ENCODE data around the gene VIT. TPM values are rescaled to one million over a fixed set of nuclear protein-coding genes. Genes with fewer than 3 reads are reported as not detected.

The VIT gene
- polyA plus RNA-seq, 1 of the 3 experiments (the other 2 are of a cell fraction) = not detected

- ChIA-PET CTCF (interaction anchor here (0.5 to 2.1 kb wide), 6 partner anchors 10 to 99 kb away, joined by 3 to 6 read pairs (median 3); no protein-coding TSS in a partner anchor), POLR2A (no interaction called here)
- DNase-seq = no peak
- peaks cover 26% of the 10 kb centered on the region; the same call in 1 of the 2 replicates for H3K27me3 ChIP-seq (ENCODE audit: insufficient read depth)
- H2AFZ ChIP-seq (ENCODE audit: low read depth) = no peak overlapping the region
- H3K4me1 ChIP-seq (ENCODE audit: control insufficient read depth in 1 of 2, insufficient read depth in 2 of 2, low read depth in 1 of 2, low read length in 1 of 2) = no peaks in the 10 kb centered on the region; a peak in 1 of 4 replicates
- no peak overlapping the region for H3K9ac ChIP-seq
- H3K79me2 ChIP-seq (ENCODE audit: insufficient read depth) = no peaks in the 10 kb centered on the region
- no peaks in the 10 kb centered on the region for H3F3A ChIP-seq (replicated peaks; ENCODE audit: insufficient read depth)
- no peak overlapping the region for H3K4me3 ChIP-seq (ENCODE audit: low read depth in 2 of 2, low read length in 1 of 2)
- H3K27ac ChIP-seq (ENCODE audit: low read depth in 2 of 2, low read length in 1 of 2) = no peak overlapping the region
- TF ChIP-seq TEAD4 (IDR thresholded peaks at IDR 0.05; ENCODE audit: borderline replicate concordance, insufficient read depth) = no peak
- no peak for TF ChIP-seq SIN3A (IDR thresholded peaks at IDR 0.05; ENCODE audit: borderline replicate concordance, low read depth, low read length)
- no peak for TF ChIP-seq MAX (IDR thresholded peaks at IDR 0.05; ENCODE audit: low read depth)
- no peak for TF ChIP-seq RFX5 (IDR thresholded peaks at IDR 0.05; ENCODE audit: low read length)
- TF ChIP-seq RCOR1 (IDR thresholded peaks at IDR 0.05; ENCODE audit: low read length) = no peak
- no peak for TF ChIP-seq EZH2phosphoT487 (IDR thresholded peaks at IDR 0.05; ENCODE audit: borderline replicate concordance, low read depth)
- TF ChIP-seq NRF1 (IDR thresholded peaks at IDR 0.05; ENCODE audit: low read depth, low read length) = no peak
- no peak for TF ChIP-seq ELF1 (IDR thresholded peaks at IDR 0.05)
- no peak for TF ChIP-seq CHD2 (IDR thresholded peaks at IDR 0.05; ENCODE audit: low read length, partially characterized antibody)
- TF ChIP-seq PBX3 (IDR thresholded peaks at IDR 0.05) = no peak
- TF ChIP-seq GABPA (IDR thresholded peaks at IDR 0.05; ENCODE audit: low read depth) = no peak
- TF ChIP-seq YY1 (IDR thresholded peaks at IDR 0.05; ENCODE audit: low read depth) = no peak
- no peaks in the 10 kb centered on the region for H4K20me1 ChIP-seq (ENCODE audit: insufficient read depth)
- no peaks in the 10 kb centered on the region for H3K9me2 ChIP-seq
- no peak overlapping the region for H3K4me2 ChIP-seq
- no peaks in the 10 kb centered on the region for H3K9me3 ChIP-seq
- 39% methylated on average over 9 of the region's 9 CpGs for WGBS (ENCODE audit: low lambda C conversion rate)
- no peaks in the 10 kb centered on the region for H3K36me3 ChIP-seq (replicated peaks in 1 of 2; ENCODE audit: control insufficient read depth in 1 of 2, insufficient read depth in 2 of 2, low read length in 1 of 2)
These were observed 66.4 kb downstream of the VIT start for GRCh38 chr2:36762764-36763490.

- H2AFZ ChIP-seq (ENCODE audit: low read depth) = no peak overlapping the region
- no peaks in the 10 kb centered on the region for H3K9me2 ChIP-seq
- no peak overlapping the region for H3K4me2 ChIP-seq
- POLR2A ChIA-PET = no interaction called here
- 56% methylated on average over 2 of the region's 2 CpGs for WGBS (ENCODE audit: low lambda C conversion rate)
- no peaks in the 10 kb centered on the region for H3K9me3 ChIP-seq
- no peak overlapping the region for H3K27ac ChIP-seq (ENCODE audit: low read depth in 2 of 2, low read length in 1 of 2)
- H3K36me3 ChIP-seq (replicated peaks in 1 of 2; ENCODE audit: control insufficient read depth in 1 of 2, insufficient read depth in 2 of 2, low read length in 1 of 2) = no peaks in the 10 kb centered on the region
- no peaks in the 10 kb centered on the region for H3F3A ChIP-seq (replicated peaks; ENCODE audit: insufficient read depth)
- no peaks in the 10 kb centered on the region for H4K20me1 ChIP-seq (ENCODE audit: insufficient read depth)
- DNase-seq = no peak
- no peaks in the 10 kb centered on the region for H3K79me2 ChIP-seq (ENCODE audit: insufficient read depth)
- CTCF ChIA-PET = interaction anchor here (5.8 to 7.2 kb wide), 2 partner anchors 10 to 16 kb away, joined by 27 to 78 read pairs; no protein-coding TSS in a partner anchor
- no peak overlapping the region for H3K9ac ChIP-seq
- no peak overlapping the region for H3K4me3 ChIP-seq (ENCODE audit: low read depth in 2 of 2, low read length in 1 of 2)
- H3K4me1 ChIP-seq (ENCODE audit: control insufficient read depth in 1 of 2, insufficient read depth in 2 of 2, low read depth in 1 of 2, low read length in 1 of 2) = no peaks in the 10 kb centered on the region
- H3K27me3 ChIP-seq (ENCODE audit: insufficient read depth) = peaks cover 9% of the 10 kb centered on the region; the same call in 1 of the 2 replicates
- TF ChIP-seq EP300 (IDR thresholded peaks at IDR 0.05; ENCODE audit: borderline replicate concordance in 1 of 2, low read depth in 1 of 2, low read length in 1 of 2) = no peak
- TF ChIP-seq RXRA (IDR thresholded peaks at IDR 0.05; ENCODE audit: borderline replicate concordance, low read depth) = no peak
- TF ChIP-seq EZH2phosphoT487 (IDR thresholded peaks at IDR 0.05; ENCODE audit: borderline replicate concordance, low read depth) = no peak
- no peak for TF ChIP-seq GABPA (IDR thresholded peaks at IDR 0.05; ENCODE audit: low read depth)
- TF ChIP-seq FOXJ3 (CRISPR knock-in tag; IDR thresholded peaks at IDR 0.05) = no peak
- TF ChIP-seq FOXM1 (IDR thresholded peaks at IDR 0.05; ENCODE audit: low read depth) = no peak
- no peak for TF ChIP-seq USF1 (IDR thresholded peaks at IDR 0.05; ENCODE audit: borderline replicate concordance, low read depth)
- TF ChIP-seq CHD2 (IDR thresholded peaks at IDR 0.05; ENCODE audit: low read length, partially characterized antibody) = no peak
- no peak for TF ChIP-seq GATA2 (CRISPR knock-in tag; IDR thresholded peaks at IDR 0.05)
- no peak for TF ChIP-seq USF2 (IDR thresholded peaks at IDR 0.05; ENCODE audit: borderline replicate concordance, low read depth, low read length)
- TF ChIP-seq ELF1 (IDR thresholded peaks at IDR 0.05) = no peak
- no peak for TF ChIP-seq TEAD4 (IDR thresholded peaks at IDR 0.05; ENCODE audit: borderline replicate concordance, insufficient read depth)
- no peak for TF ChIP-seq TAF1 (IDR thresholded peaks at IDR 0.05; ENCODE audit: borderline replicate concordance, low read depth, low read length)
- TF ChIP-seq IRF3 (IDR thresholded peaks at IDR 0.05; ENCODE audit: low read depth, low read length) = no peak
- TF ChIP-seq SMC3 (IDR thresholded peaks at IDR 0.05; ENCODE audit: low read depth, low read length) = no peak
- TF ChIP-seq RFX5 (IDR thresholded peaks at IDR 0.05; ENCODE audit: low read length) = no peak
These were observed 72.6 kb downstream of the VIT start for GRCh38 chr2:36769106-36769505.

Measured in SK-N-SH (cell line).